ENCODE data around the gene TRAF7.
A peak's percentile ranks its signal among the peaks of the same experiment; 100 is the strongest.

TRAF7 gene

GRCh38 chr16:2147981-2148671 lies 7.5 kb upstream of the TRAF7 start, which contains the start of gene RAB26:
RAB26 (plus strand) TSS chr16:2148625; CDS start chr16:2148784, 159 bp downstream.
- peak; percentile 60 for DNase-seq (ENCODE audit: low spot score)

- peak; percentile 43 for DNase-seq (ENCODE audit: low spot score)
These were observed 6.6 kb upstream of the TRAF7 start for GRCh38 chr16:2148714-2149629.

- peak; percentile 63 for DNase-seq (ENCODE audit: low spot score)
These were observed 5.8 kb upstream of the TRAF7 start for GRCh38 chr16:2149630-2150417.

GRCh38 chr16:2150418-2151187 lies 5.0 kb upstream of the TRAF7 start:
- DNase-seq (ENCODE audit: low spot score), result peak; percentile 54

- DNase-seq (ENCODE audit: low spot score), result peak; percentile 41
These were observed 4.1 kb upstream of the TRAF7 start for GRCh38 chr16:2151188-2152091.

GRCh38 chr16:2152695-2153506 lies 2.7 kb upstream of the TRAF7 start:
- DNase-seq (ENCODE audit: low spot score), result peak; percentile 47

GRCh38 chr16:2154533-2155090 lies 970 bp upstream of the TRAF7 start:
- DNase-seq (ENCODE audit: low spot score), result no peak

GRCh38 chr16:2155977-2156848 lies 631 bp downstream of the TRAF7 start:
- peak; percentile 48 for DNase-seq (ENCODE audit: low spot score)

GRCh38 chr16:2156849-2157224 lies 1.3 kb downstream of the TRAF7 start:
- DNase-seq (ENCODE audit: low spot score), result no peak

GRCh38 chr16:2157480-2158261 lies 2.1 kb downstream of the TRAF7 start:
- DNase-seq (ENCODE audit: low spot score), result no peak

GRCh38 chr16:2158262-2158638 lies 2.7 kb downstream of the TRAF7 start:
- no peak for DNase-seq (ENCODE audit: low spot score)

- no peak for DNase-seq (ENCODE audit: low spot score)
These were observed 3.7 kb downstream of the TRAF7 start for GRCh38 chr16:2159175-2159838.

- no peak for DNase-seq (ENCODE audit: low spot score)
These were observed 5.5 kb downstream of the TRAF7 start for GRCh38 chr16:2160915-2161551.

GRCh38 chr16:2161911-2162310 lies 6.3 kb downstream of the TRAF7 start:
- no peak for DNase-seq (ENCODE audit: low spot score)

GRCh38 chr16:2162676-2163118 lies 7.1 kb downstream of the TRAF7 start:
- DNase-seq (ENCODE audit: low spot score), result no peak

- DNase-seq (ENCODE audit: low spot score), result no peak
These were observed 7.8 kb downstream of the TRAF7 start for GRCh38 chr16:2163211-2163881.

Data from NAMALWA (cell line).